HepG2 (cell line): ENCODE data around the gene UMPS. TPM values are rescaled to one million over a fixed set of nuclear protein-coding genes. Genes with fewer than 3 reads are reported as not detected.

Source experiments
- ATAC-seq: fragments of 200-7000 bp; cut with Tn5 transposase; 3 replicates; pipeline ENCODE4 v1.9.1; 2020; ENCODE audit warnings: mild to moderate bottlenecking, moderate library complexity
- BruUV-seq: library from RNA; stranded (reverse); fragments of 400-500 nt; replicated peaks from 2 replicates; lab custom pipeline; 2021; lab: Mats Ljungman, UMichigan
- CTCF ChIA-PET: fragments of 300-600 bp; formaldehyde crosslinking; extraction: SDS; loops from one replicate; lab custom pipeline; 2021; ENCODE audit warnings: low total read pairs, inconsistent platforms, low intra/inter-chr PET ratio; lab: Yijun Ruan, JAX
- POLR2A ChIA-PET: fragments of 350-600 bp; sonication (Branson Sonifier 250); formaldehyde crosslinking; loops from one replicate; lab custom pipeline; 2020; ENCODE audit warnings: antibody characterized with exemption, inconsistent platforms; lab: Yijun Ruan, JAX
- DNase-seq: peaks from one replicate; pipeline ENCODE4 v3.0.0-alpha.2; 2015; ENCODE audit warnings: low spot score
- FAIRE-seq: peaks from 3 replicates; lab custom pipeline; 2011; peaks lifted over from hg19 to GRCh38; lab: Jason Lieb, UNC
- H2AFZ ChIP-seq: one replicate; pipeline ENCODE4 v1.6.1; 2011; ENCODE audit warnings: low read length, inconsistent platforms
- H3K27ac ChIP-seq: fragments of 300-600 bp; 3 replicates; pipeline ENCODE4 v1.8.0; 2011; ENCODE audit warnings: mixed run types, mild to moderate bottlenecking, mixed read lengths, low read length, inconsistent platforms; ENCODE audit not compliant: insufficient read depth; ENCODE audit errors: extremely low read length
- H3K27me3 ChIP-seq, 2 experiments: fragments of 200-600 bp in 1 of 2; 2 replicates in 1 of 2; 3 replicates in 1 of 2; pipeline versions ENCODE4 v1.6.0 to v1.8.0; 2011; ENCODE audit warnings: low read length in 2 of 2, mild to moderate bottlenecking in 2 of 2, moderate library complexity in 2 of 2, inconsistent platforms in 1 of 2; ENCODE audit not compliant: insufficient read depth in 2 of 2, control insufficient read depth in 1 of 2
- H3K36me3 ChIP-seq, 2 experiments: fragments of 200-600 bp in 1 of 2; replicated peaks in 1 of 2; 2 replicates in 1 of 2; 3 replicates in 1 of 2; pipeline versions ENCODE4 v1.5.1 to v1.8.0; 2011; ENCODE audit warnings: low read length in 2 of 2, inconsistent platforms in 1 of 2; ENCODE audit not compliant: insufficient read depth in 2 of 2, control insufficient read depth in 1 of 2
- H3K4me1 ChIP-seq: 2 replicates; pipeline ENCODE4 v1.5.1; 2012; ENCODE audit warnings: low read length, inconsistent platforms; ENCODE audit not compliant: insufficient read depth
- H3K4me2 ChIP-seq: 2 replicates; pipeline ENCODE4 v1.6.0; 2011; ENCODE audit warnings: low read depth, low read length, inconsistent platforms
- H3K4me3 ChIP-seq, 3 experiments: fragments of 200-600 bp in 1 of 3; sonication (generic), shearing (Covaris generic) in 1 of 3; replicated peaks in 1 of 3; 2 replicates each; pipeline ENCODE4 v1.5.1; 2011 to 2016; ENCODE audit warnings: low read length in 3 of 3, inconsistent platforms in 2 of 3, low read depth in 2 of 3, mild to moderate bottlenecking in 2 of 3, control low read depth in 1 of 3, mixed read lengths in 1 of 3; ENCODE audit not compliant: insufficient read depth in 1 of 3
- H3K79me2 ChIP-seq: one replicate; pipeline ENCODE4 v1.6.1; 2011; ENCODE audit warnings: low read length, inconsistent platforms; ENCODE audit not compliant: insufficient read depth
- H3K9ac ChIP-seq: 2 replicates; pipeline ENCODE4 v1.6.0; 2011; ENCODE audit warnings: mild to moderate bottlenecking, low read depth, low read length, inconsistent platforms; ENCODE audit not compliant: insufficient read depth
- H3K9me3 ChIP-seq: 2 replicates; pipeline ENCODE4 v1.5.1; 2012; ENCODE audit warnings: mild to moderate bottlenecking, low read length
- H4K20me1 ChIP-seq: 2 replicates; pipeline ENCODE4 v1.6.0; 2011; ENCODE audit warnings: inconsistent platforms, mild to moderate bottlenecking, low read length, moderate library complexity; ENCODE audit not compliant: insufficient read depth
- CBFB ChIP-seq: sonication (generic); formaldehyde crosslinking; IDR thresholded peaks from 2 replicates; pipeline ENCODE4 v1.4.0; 2020; ENCODE audit warnings: missing genetic modification reagents
- NRL ChIP-seq: sonication (generic); formaldehyde crosslinking; IDR thresholded peaks from 2 replicates; pipeline ENCODE4 v1.5.0; 2020; ENCODE audit warnings: missing genetic modification reagents, mild to moderate bottlenecking, moderate library complexity, borderline replicate concordance
- PBX2 ChIP-seq: IDR thresholded peaks from 2 replicates; pipeline ENCODE4 v1.6.1; 2016; ENCODE audit warnings: control low read depth
- RBM22 ChIP-seq: fragments of 200-400 bp; formaldehyde crosslinking; optimal IDR thresholded peaks from 2 replicates; pipeline ENCODE3; 2017; ENCODE audit warnings: mild to moderate bottlenecking, low read length, moderate library complexity
- ZSCAN5A ChIP-seq: sonication (generic); formaldehyde crosslinking; IDR thresholded peaks from 2 replicates; pipeline ENCODE4 v1.8.0; 2022; ENCODE audit warnings: mild to moderate bottlenecking, missing genetic modification reagents, borderline replicate concordance
- WGBS: methylation state at CpG from one replicate; pipeline ENCODE4 v1.1.6; 2017; ENCODE audit warnings: low lambda C conversion rate; 5-methylcytosine and 5-hydroxymethylcytosine counted together
- in situ Hi-C: cut with HindIII; loops from 2 replicates; pipeline ENCODE4 v1.10.0; 2017; ENCODE audit warnings: low pct_unique_long_range_greater_than_20kb; ENCODE audit not compliant: extremely low pct_ligation_motif_present
- intact Hi-C: fragments of 100-400 bp; cut with micrococcal nuclease; formaldehyde crosslinking; loops from one replicate; pipeline ENCODE4 v1.10.0; 2022; ENCODE audit not compliant: unreplicated experiment
- polyA plus RNA-seq, 8 experiments: library from polyadenylated mRNA; depleted of rRNA in 3 of 8; stranded (reverse) in 7 of 8; unstranded in 1 of 8; fragments of >200 nt; fragmentation: Illumina TruSeq in 4 of 8; extraction: Trizol in 4 of 8; gene quantifications; 2 replicates each; pipeline versions ENCODE4 v1.2.1 to v1.2.3, GENCODE V29; 2011 to 2016; ENCODE audit warnings: low read depth in 4 of 8, missing spikeins in 1 of 8, mixed read lengths in 1 of 8; ENCODE audit not compliant: insufficient read depth in 1 of 8
- total RNA-seq, 5 experiments: library from RNA; depleted of rRNA; stranded (reverse); fragments of >200 nt; fragmentation: Illumina TruSeq; extraction: Trizol; gene quantifications; 2 replicates each; pipeline ENCODE4 v1.2.3, GENCODE V29; 2016; ENCODE audit warnings: low read depth in 1 of 5
- TF ChIP-seq, protein P1 (sequence below): sonication (generic); formaldehyde crosslinking; IDR thresholded peaks from 2 replicates; pipeline ENCODE4 v1.4.0; 2020; ENCODE audit warnings: mild to moderate bottlenecking, missing genetic modification reagents

UMPS gene
- total and polyA plus RNA-seq, 2 of the 13 experiments (the other 11 are each of a cell fraction or from before 2014, with no cell fraction given): 52.7 to 74.2 TPM

DNA sequence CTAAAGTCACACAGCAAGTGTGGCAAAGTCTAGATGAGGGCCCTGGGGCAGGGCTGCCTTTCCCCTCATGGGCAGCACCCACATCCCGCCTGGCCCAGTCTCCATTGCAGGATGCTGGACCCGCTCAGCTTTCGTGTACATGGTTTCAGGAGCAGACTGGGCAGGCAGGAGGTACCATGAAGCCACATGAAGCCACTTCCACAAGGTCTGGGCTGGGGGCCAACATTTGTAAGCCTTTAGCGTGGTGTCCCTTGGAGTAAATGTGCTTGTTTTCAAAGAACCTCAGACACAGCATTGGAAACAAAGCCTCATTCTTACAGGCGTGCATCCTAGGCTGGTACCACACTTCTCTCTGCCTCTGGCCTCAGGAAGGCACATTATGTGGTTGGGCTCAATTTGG is 34.5 kb downstream of the UMPS start:
- POLR2A ChIA-PET: no interaction called here
- BruUV-seq: no TSS peak
- H3K4me1 ChIP-seq: peaks cover 23% of the 10 kb centered on the region
- 93% methylated on average over 2 of the region's 5 CpGs for WGBS
- FAIRE-seq (no peak), ATAC-seq (no peak), DNase-seq (no peak)
- H4K20me1 ChIP-seq: no peaks in the 10 kb centered on the region
- H3K27me3 ChIP-seq: no peaks in the 10 kb centered on the region
- CTCF ChIA-PET: no interaction called here
- intact Hi-C loops (loop anchor here (5.0 kb wide), 1 partner anchor 123 kb away; the partner anchor contains the start of gene ITGB5), in situ Hi-C loops (loop anchor here (5.0 to 25.0 kb wide), 2 partner anchors 138 to 398 kb away; no protein-coding TSS in a partner anchor)
- no peak overlapping the region for H3K4me3 ChIP-seq
- H3K4me2 ChIP-seq: no peak overlapping the region
- TF ChIP-seq NRL (CRISPR knock-in tag) (no peak), CBFB (no peak), PBX2 (CRISPR knock-in tag) (no peak), RBM22 (peak; percentile 26), ZSCAN5A (no peak)
- TF ChIP-seq, protein P1, sequence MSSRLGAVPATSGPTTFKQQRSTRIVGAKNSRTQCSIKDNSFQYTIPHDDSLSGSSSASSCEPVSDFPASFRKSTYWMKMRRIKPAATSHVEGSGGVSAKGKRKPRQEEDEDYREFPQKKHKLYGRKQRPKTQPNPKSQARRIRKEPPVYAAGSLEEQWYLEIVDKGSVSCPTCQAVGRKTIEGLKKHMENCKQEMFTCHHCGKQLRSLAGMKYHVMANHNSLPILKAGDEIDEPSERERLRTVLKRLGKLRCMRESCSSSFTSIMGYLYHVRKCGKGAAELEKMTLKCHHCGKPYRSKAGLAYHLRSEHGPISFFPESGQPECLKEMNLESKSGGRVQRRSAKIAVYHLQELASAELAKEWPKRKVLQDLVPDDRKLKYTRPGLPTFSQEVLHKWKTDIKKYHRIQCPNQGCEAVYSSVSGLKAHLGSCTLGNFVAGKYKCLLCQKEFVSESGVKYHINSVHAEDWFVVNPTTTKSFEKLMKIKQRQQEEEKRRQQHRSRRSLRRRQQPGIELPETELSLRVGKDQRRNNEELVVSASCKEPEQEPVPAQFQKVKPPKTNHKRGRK (CRISPR knock-in tag): no peak
- H3K36me3 ChIP-seq: peaks cover 43 to 67% of the 10 kb centered on the region in 2 experiments
- no peaks in the 10 kb centered on the region for H3K9me3 ChIP-seq
- no peak overlapping the region for H3K9ac ChIP-seq
- H3K27ac ChIP-seq: no peak overlapping the region
- H3K79me2 ChIP-seq: no peaks in the 10 kb centered on the region
- H2AFZ ChIP-seq: no peak overlapping the region
